HL-60 (cell line): ENCODE measurements around the gene PDE4A.

Source experiments
- CTCF ChIP-seq: IDR thresholded peaks from one replicate; pipeline ENCODE4 v1.5.1; 2011; ENCODE audit warnings: low read length, control low read depth, inconsistent platforms; ENCODE audit not compliant: insufficient read depth
- POLR2AphosphoS5 ChIP-seq: IDR thresholded peaks from 2 replicates; pipeline ENCODE4 v1.6.1; 2012; ENCODE audit warnings: low read depth
- SPI1 ChIP-seq: IDR thresholded peaks from 2 replicates; pipeline ENCODE4 v1.6.1; 2012; ENCODE audit warnings: low read depth, mild to moderate bottlenecking, borderline replicate concordance

- TF ChIP-seq CTCF = no peak
- no peak for TF ChIP-seq POLR2AphosphoS5
- no peak for TF ChIP-seq SPI1
Measured at GRCh38 chr19:10460714-10461046, 40.3 kb downstream of the PDE4A start.
